Pancreas (tissue), 10 donors: ENCODE data around the gene COL28A1. TPM values are rescaled to one million over a fixed set of nuclear protein-coding genes. Genes with fewer than 3 reads are reported as not detected.
"Not testable (repeated sequence)": the region's sequence is repeated elsewhere in the genome, so short reads cannot be mapped to it uniquely, and the experiment has no call there.

ENCODE experiments used
- ATAC-seq, 4 donors: fragments of 200-7000 bp; cut with Tn5 transposase; one replicate each; pipeline versions ENCODE4 v1.8.0 to v1.9.1; 2020; ENCODE audit warnings: mild to moderate bottlenecking in 4 of 4, moderate library complexity in 4 of 4
- DNase-seq, 6 donors: peaks; one replicate each; pipeline ENCODE4 v3.0.0-alpha.2; 2020
- FAIRE-seq: peaks from 2 replicates; lab custom pipeline; 2012; peaks lifted over from hg19 to GRCh38; lab: Jason Lieb, UNC
- H3K27ac ChIP-seq, 4 donors: fragments of 200-600 bp; sonication (generic); 1 replicate in 3 of 4; 2 replicates in 1 of 4; pipeline versions ENCODE4 v1.5.0 to v1.8.0; 2020
- H3K27me3 ChIP-seq, 4 donors: fragments of 200-600 bp; one replicate each; pipeline ENCODE4 v1.8.0; 2021
- H3K36me3 ChIP-seq, 3 donors: fragments of 200-600 bp; sonication (generic) in 1 of 3; one replicate each; pipeline versions ENCODE4 v1.5.0 to v1.8.0; 2020 to 2021
- H3K4me1 ChIP-seq, 3 donors: fragments of 200-600 bp; one replicate each; pipeline ENCODE4 v1.8.0; 2021
- H3K4me3 ChIP-seq, 4 donors: fragments of 200-600 bp; sonication (generic) in 2 of 4; one replicate each; pipeline versions ENCODE4 v1.5.0 to v1.8.0; 2020 to 2021
- H3K9me3 ChIP-seq, 4 donors: fragments of 200-600 bp; one replicate each; pipeline ENCODE4 v1.8.0; 2021
- WGBS, 2 donors: extraction: QIAGEN DNeasy Blood & Tissue Kit; methylation state at CpG; one replicate each; pipeline ENCODE4 v1.1.7; 2013; 5-methylcytosine and 5-hydroxymethylcytosine counted together
- intact Hi-C, 3 donors: fragments of 100-400 bp; cut with DNase I; formaldehyde crosslinking; loops; one replicate each; pipeline versions ENCODE4 v1.11.1 to v1.14.2; 2022
- polyA plus RNA-seq, 2 donors: library from polyadenylated mRNA; stranded (reverse); fragments of 200-250 nt; gene quantifications; one replicate each; pipeline ENCODE4 v1.2.3, GENCODE V29; 2013
- total RNA-seq, 6 donors: library from RNA; stranded (reverse); fragmentation: NEBNext Ultra II Directional in 4 of 6; extraction: Animal tissue kit (Norgen Biotek cat#: 25700) in 4 of 6; gene quantifications; one replicate each; pipeline versions ENCODE4 v1.2.1 to v1.2.4, GENCODE V29; 2021 to 2023
- TF ChIP-seq, protein P1 (sequence below), 4 donors: fragments of 200-600 bp; sonication (generic) in 3 of 4; IDR thresholded peaks; one replicate each; pipeline versions ENCODE4 v1.5.0 to v1.8.0; 2021; ENCODE audit warnings: antibody characterized with exemption in 4 of 4
- donor health status: healthy with polysubstance abuse.
- donor health status: DM: no; HTN: no; CAD: no; lungs with moderate emphysema.
- donor health status: DM: no; HTN: no; CAD: no.
- donor health status: control.
- donor health status: control.
- donor health status: Bipolar disorder and iron deficiency.
- donor health status: DM: yes; HTN: yes; CAD: no.
- donor health status: DM: no; HTN: no; CAD: no.
- donor health status: DM: no; HTN: no; CAD: no.
- donor health status: DM: yes; HTN: yes; CAD: no.

Gene COL28A1
- total and polyA plus RNA-seq, 8 donors: 0.84 to 14.4 (median 3.5) TPM

DNA sequence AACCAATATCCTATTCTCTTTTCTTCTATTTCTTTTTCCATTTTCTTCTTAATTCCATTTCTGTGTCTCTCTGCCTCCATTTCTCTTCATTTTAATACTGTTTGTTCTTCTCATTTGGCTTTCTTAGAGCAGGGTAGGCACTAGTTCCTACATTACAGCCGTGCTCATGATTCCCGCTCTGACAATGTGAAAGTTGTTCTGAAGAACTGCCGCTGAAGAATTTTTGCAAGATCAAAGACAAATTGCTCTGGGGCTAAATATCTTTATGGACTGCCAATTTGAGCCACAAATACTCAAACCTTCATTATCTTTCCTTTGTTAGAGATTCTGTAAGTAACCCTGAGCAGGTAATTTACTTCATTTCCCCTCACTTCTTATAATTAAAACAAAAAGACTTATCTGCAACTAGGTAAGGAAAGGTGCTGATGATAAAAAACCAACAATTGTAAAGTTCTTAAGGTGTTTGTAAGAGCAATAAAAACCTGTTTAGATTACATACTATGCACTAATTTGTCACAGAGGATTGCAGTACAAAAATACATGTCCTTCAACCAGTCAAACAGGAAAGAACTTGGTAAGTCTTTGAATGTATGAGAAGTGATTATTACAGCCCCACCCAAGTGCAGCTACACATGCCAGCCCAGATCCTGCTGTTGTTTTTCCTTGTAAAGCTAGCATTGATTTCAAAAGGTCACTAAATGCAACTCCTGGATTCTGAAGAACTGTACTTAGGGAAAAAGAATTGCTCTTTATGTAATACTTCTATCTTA lies 127.5 kb downstream of the COL28A1 start:
- H3K36me3 ChIP-seq: no peaks in the 10 kb centered on the region
- H3K4me1 ChIP-seq: no peaks in the 10 kb centered on the region
- 83 to 90% methylated on average over 3 of the region's 3 CpGs for WGBS, 2 donors
- no peak overlapping the region for H3K4me3 ChIP-seq
- DNase-seq (no peak), FAIRE-seq (peak; percentile 45), ATAC-seq (peak in 2 of 4 donors; percentile 43)
- H3K27me3 ChIP-seq: no peaks in the 10 kb centered on the region
- no peaks in the 10 kb centered on the region for H3K9me3 ChIP-seq
- intact Hi-C loops: no loop called here
- no peak overlapping the region for H3K27ac ChIP-seq
- TF ChIP-seq, protein P1, sequence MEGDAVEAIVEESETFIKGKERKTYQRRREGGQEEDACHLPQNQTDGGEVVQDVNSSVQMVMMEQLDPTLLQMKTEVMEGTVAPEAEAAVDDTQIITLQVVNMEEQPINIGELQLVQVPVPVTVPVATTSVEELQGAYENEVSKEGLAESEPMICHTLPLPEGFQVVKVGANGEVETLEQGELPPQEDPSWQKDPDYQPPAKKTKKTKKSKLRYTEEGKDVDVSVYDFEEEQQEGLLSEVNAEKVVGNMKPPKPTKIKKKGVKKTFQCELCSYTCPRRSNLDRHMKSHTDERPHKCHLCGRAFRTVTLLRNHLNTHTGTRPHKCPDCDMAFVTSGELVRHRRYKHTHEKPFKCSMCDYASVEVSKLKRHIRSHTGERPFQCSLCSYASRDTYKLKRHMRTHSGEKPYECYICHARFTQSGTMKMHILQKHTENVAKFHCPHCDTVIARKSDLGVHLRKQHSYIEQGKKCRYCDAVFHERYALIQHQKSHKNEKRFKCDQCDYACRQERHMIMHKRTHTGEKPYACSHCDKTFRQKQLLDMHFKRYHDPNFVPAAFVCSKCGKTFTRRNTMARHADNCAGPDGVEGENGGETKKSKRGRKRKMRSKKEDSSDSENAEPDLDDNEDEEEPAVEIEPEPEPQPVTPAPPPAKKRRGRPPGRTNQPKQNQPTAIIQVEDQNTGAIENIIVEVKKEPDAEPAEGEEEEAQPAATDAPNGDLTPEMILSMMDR (IDR thresholded peaks at IDR 0.05): no peak

DNA sequence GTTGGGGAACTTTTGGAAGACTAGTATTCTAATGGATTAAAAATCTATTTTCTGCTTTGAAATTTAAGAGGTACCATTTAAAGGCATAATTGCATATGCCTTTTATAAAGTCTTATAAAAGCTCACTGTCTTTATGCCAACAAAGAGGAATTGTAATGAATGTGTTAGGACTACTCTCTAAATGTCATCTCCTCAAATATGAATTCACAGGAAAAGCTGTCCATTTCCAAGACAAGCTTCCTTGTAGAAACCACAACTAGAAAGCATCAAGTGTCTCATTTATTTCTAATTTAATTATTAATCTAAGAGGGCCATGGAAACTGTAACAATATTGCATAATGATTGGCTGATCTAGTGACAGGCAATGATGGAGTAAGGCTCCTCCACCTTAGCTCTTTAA lies 130.2 kb downstream of the COL28A1 start:
- intact Hi-C loops: no loop called here
- FAIRE-seq: no peak
- no peaks in the 10 kb centered on the region for H3K4me1 ChIP-seq
- ATAC-seq: no peak
- TF ChIP-seq, protein P1 (IDR thresholded peaks at IDR 0.05): no peak
- no peak overlapping the region for H3K4me3 ChIP-seq
- no peaks in the 10 kb centered on the region for H3K27me3 ChIP-seq
- H3K9me3 ChIP-seq: no peaks in the 10 kb centered on the region
- DNase-seq: no peak
- H3K36me3 ChIP-seq: no peaks in the 10 kb centered on the region
- H3K27ac ChIP-seq: no peak overlapping the region

DNA sequence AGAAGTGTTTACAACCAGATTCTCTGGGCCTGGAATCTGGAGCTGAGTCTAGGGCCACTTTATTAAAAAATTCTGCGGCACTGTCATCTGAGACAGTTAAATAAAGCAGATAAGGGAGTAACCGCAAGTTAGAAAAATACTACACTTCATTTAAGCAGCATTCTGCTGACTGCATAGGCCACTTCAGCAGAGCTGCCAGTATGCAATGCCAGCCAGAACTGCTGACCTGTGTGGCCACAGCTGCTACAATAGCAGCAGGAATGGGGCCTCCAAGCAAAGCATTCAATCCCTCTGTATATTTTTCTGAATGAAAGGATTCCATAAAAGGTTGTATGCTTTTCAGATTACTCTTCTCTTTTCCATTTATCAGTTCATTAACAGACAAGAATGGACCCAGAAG lies 136.0 kb downstream of the COL28A1 start:
- Histone ChIP-seq H3K4me3 (no peak overlapping the region), H3K27ac (no peak overlapping the region), H3K36me3 (no peaks in the 10 kb centered on the region), H3K27me3 (no peaks in the 10 kb centered on the region), H3K9me3 (no peaks in the 10 kb centered on the region), H3K4me1 (no peaks in the 10 kb centered on the region)
- intact Hi-C loops: no loop called here
- TF ChIP-seq, protein P1 (IDR thresholded peaks at IDR 0.05): no peak
- FAIRE-seq: no peak
- DNase-seq: no peak
- 88 to 95% methylated on average over 2 of the region's 2 CpGs for WGBS, 2 donors
- ATAC-seq: peak in 2 of 4 donors; percentile 44 to 54

DNA sequence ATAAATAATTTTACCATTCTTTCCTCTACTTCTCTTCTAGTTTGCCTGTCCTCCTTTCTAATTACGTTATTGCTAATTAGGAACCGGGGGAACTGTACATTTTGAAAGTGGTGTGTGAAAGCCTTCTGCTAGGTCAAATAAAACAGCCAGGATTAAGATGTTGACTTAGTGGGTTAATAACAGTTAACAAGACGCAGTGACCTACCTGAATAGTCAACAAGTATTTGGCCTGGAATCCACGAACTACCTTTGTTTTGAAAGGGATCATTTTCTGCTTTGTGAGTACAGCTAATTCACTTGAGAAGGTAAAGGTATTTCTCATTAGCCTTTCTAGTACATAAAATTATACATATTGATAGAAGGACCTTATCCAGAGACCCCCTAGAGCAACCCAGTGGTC lies 139.9 kb downstream of the COL28A1 start:
- ATAC-seq (no peak), FAIRE-seq (no peak), DNase-seq (no peak)
- no peaks in the 10 kb centered on the region for H3K9me3 ChIP-seq
- TF ChIP-seq, protein P1 (IDR thresholded peaks at IDR 0.05): no peak
- intact Hi-C loops: no loop called here
- H3K36me3 ChIP-seq: no peaks in the 10 kb centered on the region
- no peaks in the 10 kb centered on the region for H3K27me3 ChIP-seq
- no peak overlapping the region for H3K4me3 ChIP-seq
- H3K27ac ChIP-seq: no peak overlapping the region
- WGBS, 2 donors: 52 to 65% methylated on average over 4 of the region's 4 CpGs
- no peaks in the 10 kb centered on the region for H3K4me1 ChIP-seq

DNA sequence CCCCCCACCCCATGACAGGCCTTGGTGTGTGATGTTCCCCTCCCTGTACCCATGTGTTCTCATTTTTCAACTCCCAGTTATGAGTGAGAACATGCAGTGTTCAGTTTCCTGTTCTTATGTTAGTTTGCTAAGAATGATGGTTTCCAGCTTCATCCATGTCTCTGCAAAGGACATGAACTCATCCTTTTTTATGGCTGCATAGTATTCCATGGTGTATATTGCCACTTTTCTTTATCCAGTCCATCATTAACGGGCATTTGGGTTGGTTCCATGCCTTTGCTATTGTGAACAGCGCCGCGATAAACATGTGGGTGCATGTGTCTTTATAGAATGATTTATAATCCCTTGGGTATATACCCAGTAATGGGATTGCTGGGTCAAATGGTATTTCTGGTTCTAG lies 147.5 kb downstream of the COL28A1 start:
- H3K27me3 ChIP-seq, ATAC-seq, H3K4me3 ChIP-seq, H3K4me1 ChIP-seq, H3K36me3 ChIP-seq, H3K27ac ChIP-seq, FAIRE-seq, H3K9me3 ChIP-seq, intact Hi-C loops, DNase-seq: not testable (repeated sequence)
- WGBS, 2 donors: 94 to 97% methylated on average over 4 of the region's 4 CpGs
